GM12892 (cell line): ENCODE measurements around the gene SYNE1.

Experiments used
- POLR2A ChIP-seq: IDR thresholded peaks from 2 replicates; pipeline ENCODE4 v1.6.1; 2011; ENCODE audit warnings: low read depth, low read length, control low read depth
- TAF1 ChIP-seq: IDR thresholded peaks from 2 replicates; pipeline ENCODE4 v1.6.1; 2011; ENCODE audit warnings: low read depth, mild to moderate bottlenecking, control low read depth, low read length, borderline replicate concordance

- TF ChIP-seq TAF1 (no peak), POLR2A (no peak)
Measured at GRCh38 chr6:152259234-152259633, 377.9 kb downstream of the SYNE1 start.
